K562 (cell line): Measurements from ENCODE around the gene CCDC97. TPM values are rescaled to one million over a fixed set of nuclear protein-coding genes. Genes with fewer than 3 reads are reported as not detected.

Experiments
- ATAC-seq: fragments of 200-7000 bp; cut with Tn5 transposase; 3 replicates; pipeline ENCODE4 v1.9.1; 2020; ENCODE audit warnings: moderate library complexity
- BruUV-seq: library from RNA; stranded (reverse); fragments of 400-500 nt; replicated peaks from 2 replicates; lab custom pipeline; 2021; lab: Mats Ljungman, UMichigan
- CTCF ChIA-PET: fragments of 300-600 bp; formaldehyde crosslinking; extraction: SDS; loops from one replicate; lab custom pipeline; 2021; ENCODE audit warnings: low intra/inter-chr PET ratio; lab: Yijun Ruan, JAX
- POLR2A ChIA-PET: fragments of 300-600, 350-650 bp; sonication (Branson Sonifier 250); formaldehyde crosslinking; extraction: SDS; loops from one replicate; lab custom pipeline; 2021; ENCODE audit warnings: antibody characterized with exemption, inconsistent platforms; lab: Yijun Ruan, JAX
- DNase-seq, 4 experiments: peaks; one replicate each; pipeline versions ENCODE4 v3.0.0 to v3.0.0-alpha.2; 2011 to 2018; ENCODE audit warnings: low spot score in 3 of 4, mixed read lengths in 3 of 4; ENCODE audit errors: extremely low read depth in 1 of 4
- FAIRE-seq: peaks from 2 replicates; lab custom pipeline; 2011; peaks lifted over from hg19 to GRCh38; lab: Jason Lieb, UNC
- H2AFZ ChIP-seq: 2 replicates; pipeline ENCODE4 v1.6.0; 2011; ENCODE audit warnings: low read depth, low read length, control low read depth, inconsistent platforms
- H3K27ac ChIP-seq: fragments of 200-600 bp; 3 replicates; pipeline ENCODE4 v1.8.0; 2011; ENCODE audit warnings: low read depth, mild to moderate bottlenecking, control low read depth, inconsistent platforms, low read length, moderate library complexity, mixed read lengths; ENCODE audit errors: extremely low read depth
- H3K27me3 ChIP-seq, 2 experiments: fragments of 300-600 bp in 1 of 2; 2 replicates in 1 of 2; 3 replicates in 1 of 2; pipeline versions ENCODE4 v1.6.0 to v1.8.0; 2011; ENCODE audit warnings: inconsistent platforms in 2 of 2, low read length in 2 of 2, mild to moderate bottlenecking in 1 of 2, mixed read lengths in 1 of 2, moderate library complexity in 1 of 2; ENCODE audit not compliant: control insufficient read depth in 2 of 2, insufficient read depth in 2 of 2
- H3K36me3 ChIP-seq: fragments of 300-600 bp; 3 replicates; pipeline ENCODE4 v1.8.0; 2011; ENCODE audit warnings: mild to moderate bottlenecking, low read length, inconsistent platforms; ENCODE audit not compliant: control insufficient read depth, insufficient read depth
- H3K4me1 ChIP-seq, 2 experiments: fragments of 200-600 bp in 1 of 2; replicated peaks in 1 of 2; 2 replicates in 1 of 2; 3 replicates in 1 of 2; pipeline versions ENCODE4 v1.5.1 to v1.8.0; 2011; ENCODE audit warnings: inconsistent platforms in 2 of 2, low read length in 2 of 2, mild to moderate bottlenecking in 1 of 2, mixed read lengths in 1 of 2, moderate library complexity in 1 of 2; ENCODE audit not compliant: control insufficient read depth in 2 of 2, insufficient read depth in 2 of 2
- H3K4me2 ChIP-seq: 2 replicates; pipeline ENCODE4 v1.6.1; 2011; ENCODE audit warnings: low read length, control low read depth, inconsistent platforms, mixed read lengths; ENCODE audit not compliant: insufficient read depth
- H3K4me3 ChIP-seq: fragments of 200-600 bp; sonication (generic), shearing (Covaris generic); 2 replicates; pipeline ENCODE4 v1.5.1; 2016; ENCODE audit warnings: control low read depth, inconsistent platforms
- H3K79me2 ChIP-seq: fragments of 200-600 bp; 3 replicates; pipeline ENCODE4 v1.8.0; 2011; ENCODE audit warnings: low read length, inconsistent platforms; ENCODE audit not compliant: control insufficient read depth, insufficient read depth
- H3K9ac ChIP-seq, 2 experiments: 2 replicates each; pipeline versions ENCODE4 v1.6.0 to v1.6.1; 2011; ENCODE audit warnings: low read depth in 2 of 2, low read length in 2 of 2, control low read depth in 1 of 2, inconsistent platforms in 1 of 2, mild to moderate bottlenecking in 1 of 2, mixed read lengths in 1 of 2; ENCODE audit not compliant: insufficient read depth in 1 of 2
- H3K9me1 ChIP-seq: one replicate; pipeline ENCODE4 v1.6.0; 2011; ENCODE audit warnings: inconsistent platforms, mild to moderate bottlenecking, low read length, moderate library complexity; ENCODE audit not compliant: control insufficient read depth, insufficient read depth
- H3K9me3 ChIP-seq: replicated peaks from 2 replicates; pipeline ENCODE4 v1.5.1; 2011; ENCODE audit warnings: low read depth, low read length, inconsistent platforms; ENCODE audit not compliant: control insufficient read depth, insufficient read depth
- H4K20me1 ChIP-seq: replicated peaks from 2 replicates; pipeline ENCODE4 v1.6.1; 2011; ENCODE audit warnings: low read length, inconsistent platforms, mixed read lengths; ENCODE audit not compliant: control insufficient read depth, insufficient read depth
- BCLAF1 ChIP-seq, 2 experiments: fragments of 450-650 bp in 1 of 2; IDR thresholded peaks; 2 replicates each; pipeline ENCODE4 v1.6.1; 2011 to 2017; ENCODE audit warnings: low read depth in 2 of 2, antibody characterized with exemption in 1 of 2, borderline replicate concordance in 1 of 2, low read length in 1 of 2, mild to moderate bottlenecking in 1 of 2, mixed read lengths in 1 of 2; ENCODE audit not compliant: control insufficient read depth in 1 of 2
- BRF2 ChIP-seq: IDR thresholded peaks from 3 replicates; pipeline ENCODE4 v1.6.1; 2011; ENCODE audit warnings: borderline replicate concordance, mild to moderate bottlenecking; ENCODE audit not compliant: insufficient read length, insufficient read depth
- EP400 ChIP-seq: fragments of 450-650 bp; IDR thresholded peaks from 2 replicates; pipeline ENCODE4 v1.6.1; 2017; ENCODE audit warnings: antibody characterized with exemption, mild to moderate bottlenecking, moderate library complexity
- FOXK2 ChIP-seq, 2 experiments: fragments of 450-650 bp; IDR thresholded peaks in 1 of 2; conservative IDR thresholded peaks in 1 of 2; 2 replicates each; pipeline ENCODE4 v1.6.1; 2016; ENCODE audit warnings: low read depth in 2 of 2, mild to moderate bottlenecking in 1 of 2
- HMG20A ChIP-seq: fragments of 450-650 bp; formaldehyde crosslinking; conservative IDR thresholded peaks from 2 replicates; pipeline ENCODE4 v1.4.0; 2020; ENCODE audit warnings: mild to moderate bottlenecking, mixed read lengths
- HMG20B ChIP-seq: fragments of 250-450 bp; sonication (Bioruptor Pico); IDR thresholded peaks from 2 replicates; pipeline ENCODE4 v1.5.0; 2021; ENCODE audit warnings: mild to moderate bottlenecking
- MYNN ChIP-seq, 2 experiments: sonication (generic); formaldehyde crosslinking in 1 of 2; IDR thresholded peaks; 2 replicates each; pipeline versions ENCODE4 v1.5.0 to v1.6.1; 2016 to 2020; ENCODE audit warnings: antibody characterized with exemption in 1 of 2, missing genetic modification reagents in 1 of 2
- NCOR1 ChIP-seq: fragments of 450-650 bp; IDR thresholded peaks from 2 replicates; pipeline ENCODE4 v1.6.1; 2016; ENCODE audit warnings: mild to moderate bottlenecking, moderate library complexity
- PHF21A ChIP-seq: fragments of 450-650 bp; IDR thresholded peaks from 2 replicates; pipeline ENCODE4 v1.6.1; 2017; ENCODE audit warnings: low read depth, borderline replicate concordance
- PPARD ChIP-seq: fragments of 250-450 bp; sonication (Bioruptor Pico); IDR thresholded peaks from 2 replicates; pipeline ENCODE4 v1.8.0; 2022; ENCODE audit warnings: inconsistent platforms, mild to moderate bottlenecking, moderate library complexity
- RBM22 ChIP-seq: fragments of 200-400 bp; formaldehyde crosslinking; IDR thresholded peaks from 2 replicates; pipeline ENCODE4 v1.6.1; 2018; ENCODE audit warnings: low read length, low read depth; ENCODE audit not compliant: poor library complexity, severe bottlenecking
- RNF2 ChIP-seq: sonication (generic); IDR thresholded peaks from 2 replicates; pipeline ENCODE4 v1.6.1; 2016
- TRIM24 ChIP-seq, 2 experiments: fragments of 450-650 bp; IDR thresholded peaks; 2 replicates each; pipeline ENCODE4 v1.6.1; 2016
- ZNF584 ChIP-seq: fragments of 200-800 bp; sonication (Bioruptor generic); IDR thresholded peaks from 2 replicates; pipeline ENCODE4 v1.6.1; 2016; ENCODE audit warnings: low read depth, mild to moderate bottlenecking, missing genetic modification characterization, missing compliant biosample characterization
- WGBS: fragments of 100-300 bp; shearing (Covaris generic); methylation state at CpG from one replicate; pipeline ENCODE4 v1.1.6; 2016; ENCODE audit warnings: low coverage, mixed read lengths; ENCODE audit not compliant: insufficient coverage; ENCODE audit errors: missing lambda C conversion rate; 5-methylcytosine and 5-hydroxymethylcytosine counted together
- in situ Hi-C: fragments of 300-500 bp; cut with MboI; formaldehyde crosslinking; loops from 4 replicates; pipeline ENCODE4 v1.15.0; 2018; ENCODE audit warnings: inconsistent platforms, mixed read lengths
- intact Hi-C: fragments of 100-400 bp; cut with micrococcal nuclease; formaldehyde crosslinking; loops from 2 replicates; pipeline ENCODE4 v1.14.2; 2022
- polyA plus RNA-seq, 8 experiments: library from polyadenylated mRNA; depleted of rRNA in 4 of 8; stranded (reverse) in 5 of 8; unstranded in 3 of 8; fragments of >200 nt; fragmentation: Nextera tagmentation in 2 of 8; fragmentation: Illumina TruSeq in 1 of 8; extraction: Ambion mirVana in 2 of 8; extraction: Trizol in 1 of 8; gene quantifications; 2 replicates each; pipeline versions ENCODE4 v1.2.1 to v1.2.3, GENCODE V29; 2011 to 2014; ENCODE audit warnings: inconsistent platforms in 1 of 8, missing spikeins in 1 of 8
- total RNA-seq, 7 experiments: library from RNA; depleted of rRNA in 6 of 7; stranded (reverse); fragments of >200 nt in 6 of 7; fragmentation: Illumina TruSeq in 2 of 7; extraction: Trizol in 2 of 7; gene quantifications; 2 replicates each; pipeline versions ENCODE4 v1.2.1 to v1.2.3, GENCODE V29; 2011 to 2021; ENCODE audit warnings: low replicate concordance in 1 of 7

Gene CCDC97
- total and polyA plus RNA-seq, 9 of the 15 experiments (the other 6 are each of a cell fraction or from before 2014, with no cell fraction given), result 0.60 to 16.5 (median 7.0) TPM

- TF ChIP-seq BCLAF1 (IDR thresholded peaks at IDR 0.05; ENCODE audit: borderline replicate concordance in 1 of 2, control insufficient read depth in 1 of 2, low read depth in 2 of 2, low read length in 1 of 2) (no peak), RBM22 (no peak), ZNF584 (no peak)
- TF ChIP-seq, all 486 proteins: peak for 0
Measured at GRCh38 chr19:41273076-41273475, 36.9 kb upstream of the CCDC97 start (continued).

GRCh38 chr19:41274802-41275201, 35.2 kb upstream of the CCDC97 start:
- DNase-seq (no peak), ATAC-seq (no peak), FAIRE-seq (no peak)
- BruUV-seq, result TSS peak; percentile 10
- 96% methylated on average over 5 of the region's 5 CpGs for WGBS
- Histone ChIP-seq H3K9me1 (no peaks in the 10 kb centered on the region), H3K4me1 (no peaks in the 10 kb centered on the region), H3K79me2 (no peaks in the 10 kb centered on the region), H3K4me3 (no peak overlapping the region), H3K9ac (no peak overlapping the region), H3K27ac (no peak overlapping the region), H3K27me3 (no peaks in the 10 kb centered on the region), H3K36me3 (peaks cover 98% of the 10 kb centered on the region), H3K4me2 (no peak overlapping the region), H4K20me1 (no peaks in the 10 kb centered on the region), H3K9me3 (no peaks in the 10 kb centered on the region), H2AFZ (no peak overlapping the region)
- intact Hi-C loops (no loop called here), in situ Hi-C loops (no loop called here)
- ChIA-PET CTCF (no interaction called here), POLR2A (interaction anchor here (1.0 to 2.0 kb wide), 2 partner anchors 11 to 20 kb away, joined by 3 to 12 read pairs; partner anchors contain the start of gene HNRNPUL1)
- no peak for TF ChIP-seq FOXK2 (conservative IDR thresholded peaks at IDR 0.05 in 1 of 2, IDR thresholded peaks at IDR 0.05 in 1 of 2; ENCODE audit: low read depth in 2 of 2)
- no peak for TF ChIP-seq TRIM24 (IDR thresholded peaks at IDR 0.05)
- no peak for TF ChIP-seq RNF2
- TF ChIP-seq EP400, result no peak
- TF ChIP-seq BRF2, result no peak
- TF ChIP-seq HMG20A (CRISPR knock-in tag), result no peak
- no peak for TF ChIP-seq NCOR1
- no peak for TF ChIP-seq PPARD (CRISPR knock-in tag)
- TF ChIP-seq HMG20B, result no peak
- TF ChIP-seq MYNN (IDR thresholded peaks at IDR 0.05), result no peak
- no peak for TF ChIP-seq MYNN (CRISPR knock-in tag; IDR thresholded peaks at IDR 0.05)
- TF ChIP-seq PHF21A, result no peak
